Large intestine (tissue), 3 donors: Measurements from ENCODE around the gene ESR2. TPM values are rescaled to one million over a fixed set of nuclear protein-coding genes. Genes with fewer than 3 reads are reported as not detected.

Experiments used
- DNase-seq, 2 donors: peaks; one replicate each; pipeline versions ENCODE4 v3.0.0 to v3.0.0-alpha.2; 2013
- H3K27ac ChIP-seq: one replicate; pipeline ENCODE4 v1.5.1; 2013; ENCODE audit warnings: low read length
- H3K27me3 ChIP-seq: 2 replicates; pipeline ENCODE4 v1.6.1; 2013; ENCODE audit warnings: low read length; ENCODE audit not compliant: control insufficient read depth, insufficient read depth
- H3K36me3 ChIP-seq: 2 replicates; pipeline ENCODE4 v1.6.1; 2013; ENCODE audit warnings: low read length; ENCODE audit not compliant: control insufficient read depth, insufficient read depth
- H3K4me1 ChIP-seq: one replicate; pipeline ENCODE4 v1.6.1; 2013; ENCODE audit warnings: low read length; ENCODE audit not compliant: control insufficient read depth, insufficient read depth
- H3K4me3 ChIP-seq: one replicate; pipeline ENCODE4 v1.5.1; 2013; ENCODE audit warnings: low read length
- H3K9me3 ChIP-seq: one replicate; pipeline ENCODE4 v1.6.1; 2013; ENCODE audit warnings: mild to moderate bottlenecking, low read depth, low read length, moderate library complexity; ENCODE audit not compliant: control insufficient read depth
- WGBS: methylation state at CpG from one replicate; pipeline ENCODE4 v1.1.5; 2013; ENCODE audit warnings: low lambda C conversion rate; ENCODE audit not compliant: insufficient coverage; 5-methylcytosine and 5-hydroxymethylcytosine counted together
- polyA plus RNA-seq: library from polyadenylated mRNA; unstranded; fragments of 120-200 nt; gene quantifications from one replicate; pipeline ENCODE4 v1.2.1, GENCODE V29; 2013

Gene ESR2
- polyA plus RNA-seq, 1 donor = 0.66 TPM

DNA sequence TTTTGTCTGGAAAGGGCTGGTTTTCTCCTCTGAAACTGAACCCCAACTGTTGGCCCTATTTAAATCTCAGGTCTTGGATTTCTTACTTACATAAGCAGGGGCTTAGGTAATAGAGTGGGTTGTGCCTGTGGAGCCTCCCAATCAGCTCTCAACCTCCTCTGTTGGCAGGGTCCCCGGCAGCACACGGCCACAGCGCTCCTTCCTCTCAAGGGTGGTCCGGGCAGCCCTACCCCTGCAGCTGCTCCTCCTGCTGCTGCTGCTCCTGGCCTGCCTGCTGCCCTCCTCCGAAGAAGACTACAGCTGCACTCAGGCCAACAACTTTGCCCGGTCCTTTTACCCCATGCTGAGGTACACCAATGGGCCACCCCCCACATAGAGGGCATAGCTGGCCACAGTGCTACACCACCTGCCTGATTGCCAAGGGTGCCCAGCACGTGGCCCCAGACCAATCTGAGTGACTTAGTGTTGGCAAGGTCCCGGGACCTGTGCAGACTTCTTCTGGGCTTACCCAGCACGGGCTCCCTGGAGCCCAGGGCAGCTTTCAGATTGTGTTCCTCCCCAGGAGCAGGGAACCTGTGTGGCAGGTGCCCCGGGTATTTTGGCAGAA is 68.9 kb downstream of the ESR2 start:
- Histone ChIP-seq H3K27me3 (no peaks in the 10 kb centered on the region), H3K9me3 (no peaks in the 10 kb centered on the region), H3K27ac (no peak overlapping the region), H3K4me3 (no peak overlapping the region), H3K4me1 (no peaks in the 10 kb centered on the region), H3K36me3 (peaks cover 81% of the 10 kb centered on the region)
- no peak for DNase-seq
- WGBS = no CpG with 5 or more reads among the region's 10 CpGs

DNA sequence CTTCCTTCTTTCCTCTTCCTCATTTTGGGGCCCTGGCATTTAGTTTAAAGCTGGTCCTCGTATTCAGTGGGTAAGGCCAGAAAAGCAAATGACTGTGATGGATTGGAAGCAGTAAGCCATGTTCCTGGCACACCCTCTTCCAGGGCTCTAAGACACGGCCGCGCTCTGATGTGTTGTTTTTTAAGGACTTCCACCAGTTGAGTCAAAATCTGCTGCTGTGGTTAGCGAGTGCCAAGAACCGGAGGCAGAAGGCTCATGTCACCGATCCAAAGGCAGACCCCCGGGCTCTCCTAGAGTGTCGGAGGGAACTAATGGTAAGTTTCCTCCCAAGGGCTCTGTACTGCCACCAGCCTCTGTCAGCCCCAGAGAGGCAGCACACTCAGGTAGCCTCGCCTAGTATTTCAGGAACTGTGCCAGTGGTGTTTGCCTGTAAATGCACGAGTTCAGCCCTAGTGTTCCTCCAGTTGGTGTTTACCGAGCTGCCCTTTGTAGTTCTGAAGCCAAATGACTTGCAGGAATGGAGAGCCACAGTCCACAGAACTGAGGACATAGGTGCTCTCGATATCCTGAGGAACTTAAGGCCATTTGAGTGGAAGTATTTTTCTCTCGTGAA is 72.7 kb downstream of the ESR2 start:
- 90% methylated on average over 2 of the region's 14 CpGs for WGBS

DNA sequence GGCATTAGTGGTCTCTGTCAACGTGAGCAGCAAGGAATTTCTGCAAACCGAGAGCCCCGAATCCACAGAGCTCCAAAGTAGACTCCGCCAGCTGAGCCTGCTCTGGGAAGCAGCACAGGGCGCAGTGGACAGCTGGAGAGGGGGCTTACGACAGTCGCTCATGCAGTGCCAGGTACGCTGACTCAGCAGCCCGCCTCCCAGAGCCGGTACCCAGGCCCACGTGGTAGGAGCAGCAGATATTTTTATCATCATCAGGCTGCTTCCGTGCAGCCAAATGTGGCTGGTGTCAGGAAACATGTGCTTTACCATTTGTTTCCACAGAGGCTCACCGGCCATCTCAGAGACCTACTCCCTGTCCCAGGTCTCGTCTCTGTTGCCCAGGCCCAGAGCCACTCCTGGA is 73.7 kb downstream of the ESR2 start:
- no peaks in the 10 kb centered on the region for H3K27me3 ChIP-seq
- H3K36me3 ChIP-seq = peaks cover 95% of the 10 kb centered on the region
- no peak overlapping the region for H3K4me3 ChIP-seq
- no peaks in the 10 kb centered on the region for H3K4me1 ChIP-seq
- no peak for DNase-seq
- no peaks in the 10 kb centered on the region for H3K9me3 ChIP-seq
- H3K27ac ChIP-seq = no peak overlapping the region
- no CpG with 5 or more reads among the region's 14 CpGs for WGBS

More for the DNA sequence above, 72.7 kb downstream of the ESR2 start:
- H3K4me3 ChIP-seq = no peak overlapping the region
- H3K27me3 ChIP-seq = no peaks in the 10 kb centered on the region
- H3K36me3 ChIP-seq = peaks cover 92% of the 10 kb centered on the region
- no peak for DNase-seq
- H3K9me3 ChIP-seq = no peaks in the 10 kb centered on the region
- no peaks in the 10 kb centered on the region for H3K4me1 ChIP-seq
- no peak overlapping the region for H3K27ac ChIP-seq

DNA sequence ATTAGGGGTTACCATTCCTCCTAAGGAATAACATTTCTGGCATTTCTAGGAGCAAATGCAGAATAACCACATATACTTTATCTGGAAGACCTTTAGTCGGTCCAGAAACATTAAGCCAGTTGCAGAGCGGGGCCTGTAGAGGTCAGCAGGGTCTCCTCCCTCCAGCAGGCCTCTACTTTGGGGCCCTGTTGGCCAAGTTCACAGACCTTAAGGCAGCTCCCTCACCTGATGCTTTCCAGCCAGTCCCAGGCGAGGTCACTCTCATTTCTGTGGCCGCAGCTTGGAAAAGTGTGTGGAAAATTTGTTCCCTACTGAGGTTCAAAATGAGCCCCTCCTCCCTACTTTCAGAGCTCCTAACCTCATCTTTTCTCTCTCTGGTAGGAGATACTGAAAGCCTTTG is 74.1 kb downstream of the ESR2 start:
- Histone ChIP-seq H3K27me3 (no peaks in the 10 kb centered on the region), H3K4me1 (no peaks in the 10 kb centered on the region), H3K4me3 (no peak overlapping the region), H3K9me3 (no peaks in the 10 kb centered on the region), H3K36me3 (peaks cover 95% of the 10 kb centered on the region), H3K27ac (no peak overlapping the region)
- no peak for DNase-seq
- no CpG with 5 or more reads among the region's 4 CpGs for WGBS

GRCh38 chr14:64218344-64219240 is 75.6 kb downstream of the ESR2 start:
- Histone ChIP-seq H3K4me1 (no peaks in the 10 kb centered on the region), H3K36me3 (peaks cover 93% of the 10 kb centered on the region), H3K27me3 (no peaks in the 10 kb centered on the region), H3K27ac (no peak overlapping the region), H3K4me3 (no peak overlapping the region), H3K9me3 (no peaks in the 10 kb centered on the region)
- DNase-seq = no peak
- WGBS = 75% methylated on average over 6 of the region's 15 CpGs

DNA sequence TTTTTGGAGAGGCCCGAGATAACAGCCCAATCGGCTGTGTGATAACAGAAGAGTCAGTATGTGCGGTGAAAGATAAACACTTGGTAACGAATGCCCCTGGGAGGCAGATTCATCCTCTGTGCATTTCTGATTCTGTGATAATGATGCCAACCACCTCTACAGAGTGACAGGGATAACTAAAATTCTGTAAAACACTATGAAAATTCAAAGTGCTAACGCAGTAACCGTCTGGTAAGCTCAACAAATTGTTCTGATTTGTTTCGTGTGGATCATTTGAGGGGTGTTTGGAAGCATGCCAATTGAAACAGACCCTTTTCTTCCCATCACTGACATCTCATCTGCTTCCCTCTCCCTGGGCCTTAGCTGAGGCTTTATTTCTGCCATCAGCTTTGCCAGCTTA is 76.3 kb downstream of the ESR2 start:
- Histone ChIP-seq H3K36me3 (peaks cover 93% of the 10 kb centered on the region), H3K4me3 (no peak overlapping the region), H3K27me3 (no peaks in the 10 kb centered on the region), H3K9me3 (no peaks in the 10 kb centered on the region), H3K27ac (no peak overlapping the region), H3K4me1 (no peaks in the 10 kb centered on the region)
- DNase-seq = no peak
- WGBS = 45% methylated on average over 2 of the region's 7 CpGs

GRCh38 chr14:64217308-64217707 is 76.9 kb downstream of the ESR2 start:
- H3K9me3 ChIP-seq = no peaks in the 10 kb centered on the region
- no peak for DNase-seq
- WGBS = 100% methylated on average over 1 of the region's 4 CpGs
- no peaks in the 10 kb centered on the region for H3K27me3 ChIP-seq
- H3K27ac ChIP-seq = no peak overlapping the region
- H3K4me1 ChIP-seq = no peaks in the 10 kb centered on the region
- peaks cover 94% of the 10 kb centered on the region for H3K36me3 ChIP-seq
- no peak overlapping the region for H3K4me3 ChIP-seq

GRCh38 chr14:64215978-64216377 is 78.2 kb downstream of the ESR2 start:
- Histone ChIP-seq H3K9me3 (no peaks in the 10 kb centered on the region), H3K27me3 (no peaks in the 10 kb centered on the region), H3K36me3 (peaks cover 93% of the 10 kb centered on the region), H3K27ac (no peak overlapping the region), H3K4me1 (no peaks in the 10 kb centered on the region), H3K4me3 (no peak overlapping the region)
- no CpG with 5 or more reads among the region's 13 CpGs for WGBS
- no peak for DNase-seq

DNA sequence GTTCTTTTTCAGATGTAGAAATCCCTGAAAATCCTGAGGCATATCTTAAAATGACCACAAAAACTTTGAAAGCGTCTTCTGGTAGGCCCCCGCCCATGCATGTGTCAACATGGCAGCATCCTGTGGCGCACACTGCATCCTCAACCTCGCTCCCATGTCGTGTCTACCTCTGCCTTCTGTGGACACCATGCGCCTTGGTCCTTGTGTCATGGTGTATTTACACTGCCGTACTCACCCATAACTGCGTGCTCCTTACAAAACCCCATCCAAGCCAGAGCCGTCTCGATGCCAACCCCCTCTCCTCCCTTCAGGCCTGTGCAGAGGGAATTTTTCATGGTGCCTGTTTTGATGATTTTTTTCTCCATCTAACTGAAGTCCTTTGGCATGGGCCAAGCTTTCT is 78.9 kb downstream of the ESR2 start:
- Histone ChIP-seq H3K27ac (no peak overlapping the region), H3K4me3 (no peak overlapping the region), H3K9me3 (no peaks in the 10 kb centered on the region), H3K36me3 (peaks cover 93% of the 10 kb centered on the region), H3K27me3 (no peaks in the 10 kb centered on the region), H3K4me1 (no peaks in the 10 kb centered on the region)
- WGBS = no CpG with 5 or more reads among the region's 10 CpGs
- no peak for DNase-seq

DNA sequence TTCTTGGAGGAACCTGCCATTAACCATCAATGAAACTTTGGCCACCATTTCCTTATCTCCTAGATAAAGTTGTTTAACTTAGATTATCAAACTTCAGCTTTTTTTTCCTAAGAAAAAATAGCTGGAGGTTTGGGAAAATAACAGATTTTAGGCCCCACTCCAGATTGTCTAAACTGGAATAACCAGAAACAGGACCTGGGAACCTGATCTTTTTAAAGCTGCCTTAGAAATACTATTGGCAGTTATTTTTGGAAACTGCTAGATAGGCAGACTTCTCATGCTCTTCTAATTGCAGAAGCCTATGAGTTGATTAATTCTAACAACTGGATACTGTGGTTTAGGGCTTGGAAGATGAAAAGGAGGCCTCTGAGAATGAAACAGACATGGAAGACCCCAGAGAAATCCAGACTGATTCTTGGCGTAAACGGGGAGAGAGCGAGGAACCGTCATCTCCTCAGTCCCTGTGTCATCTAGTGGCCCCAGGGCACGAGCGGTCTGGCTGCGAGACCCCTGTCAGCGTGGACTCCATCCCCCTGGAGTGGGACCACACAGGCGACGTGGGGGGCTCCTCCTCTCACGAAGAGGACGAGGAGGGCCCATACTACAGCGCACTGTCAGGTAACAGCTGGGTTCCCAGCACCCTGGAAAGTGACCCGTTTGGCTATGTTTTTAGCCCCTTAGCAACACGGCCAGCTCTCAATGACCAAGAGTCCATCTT is 80.2 kb downstream of the ESR2 start:
- WGBS = no CpG with 5 or more reads among the region's 15 CpGs
- DNase-seq = no peak
- Histone ChIP-seq H3K36me3 (peaks cover 94% of the 10 kb centered on the region), H3K27ac (no peak overlapping the region), H3K9me3 (no peaks in the 10 kb centered on the region), H3K4me3 (no peak overlapping the region), H3K27me3 (no peaks in the 10 kb centered on the region), H3K4me1 (no peaks in the 10 kb centered on the region)
